Frontal cortex (tissue), 4 donors: ENCODE results near the gene UMOD. TPM values are rescaled to one million over a fixed set of nuclear protein-coding genes. Genes with fewer than 3 reads are reported as not detected.
A peak's percentile ranks its signal among the peaks of the same experiment; 100 is the strongest.

Experiments
- DNase-seq, 2 donors: peaks; one replicate each; pipeline ENCODE4 v3.0.0; 2012; ENCODE audit warnings: low spot score in 2 of 2
- FAIRE-seq: peaks from 2 replicates; lab custom pipeline; 2012; peaks lifted over from hg19 to GRCh38; lab: Jason Lieb, UNC
- total RNA-seq: library from RNA; depleted of rRNA; stranded (reverse); fragments of >200 nt; gene quantifications from one replicate; pipeline ENCODE4 v1.2.3, GENCODE V29; 2014
- donor health status: control.
- donor health status: control.
- donor health status: control.

Gene UMOD
- not detected for total RNA-seq

GRCh38 chr16:20352615-20353014 is at the start of gene UMOD:
UMOD (minus strand) TSS chr16:20352715; CDS start chr16:20350737, 1,978 bp downstream.
- FAIRE-seq (no peak), DNase-seq (no peak)

- FAIRE-seq (no peak), DNase-seq (no peak)
Measured at GRCh38 chr16:20401475-20402016, 49.0 kb upstream of the UMOD start.

GRCh38 chr16:20401066-20401465 is 48.6 kb upstream of the UMOD start:
- FAIRE-seq, result no peak

GRCh38 chr16:20399185-20399584 is 46.7 kb upstream of the UMOD start:
- DNase-seq (no peak), FAIRE-seq (no peak)

More at GRCh38 chr16:20401066-20401465, 48.6 kb upstream of the UMOD start:
- no peak for DNase-seq

GRCh38 chr16:20398603-20399002 is 46.1 kb upstream of the UMOD start:
- no peak for DNase-seq
- no peak for FAIRE-seq

- DNase-seq (no peak), FAIRE-seq (no peak)
Measured at GRCh38 chr16:20397468-20398074, 45.1 kb upstream of the UMOD start.

GRCh38 chr16:20396846-20397467 is 44.4 kb upstream of the UMOD start:
- FAIRE-seq (no peak), DNase-seq (no peak)

GRCh38 chr16:20395946-20396345 is 43.4 kb upstream of the UMOD start:
- no peak for DNase-seq
- FAIRE-seq, result no peak

- FAIRE-seq (no peak), DNase-seq (no peak)
Measured at GRCh38 chr16:20393801-20394577, 41.5 kb upstream of the UMOD start.

GRCh38 chr16:20391045-20391444 is 38.5 kb upstream of the UMOD start:
- no peak for DNase-seq
- no peak for FAIRE-seq

GRCh38 chr16:20388854-20389253 is 36.3 kb upstream of the UMOD start:
- FAIRE-seq, result no peak
- no peak for DNase-seq

GRCh38 chr16:20387978-20388377 is 35.5 kb upstream of the UMOD start:
- DNase-seq, result no peak
- no peak for FAIRE-seq

GRCh38 chr16:20385844-20386832 is 33.6 kb upstream of the UMOD start:
- DNase-seq, result peak in 1 of 2 donors; percentile 54
- FAIRE-seq, result peak; percentile 17

GRCh38 chr16:20383106-20384029 is 30.9 kb upstream of the UMOD start:
- FAIRE-seq, result no peak
- peak; percentile 14 to 54 for DNase-seq

GRCh38 chr16:20382202-20382948 is 29.9 kb upstream of the UMOD start:
- no peak for DNase-seq
- no peak for FAIRE-seq

- FAIRE-seq (no peak), DNase-seq (no peak)
Measured at GRCh38 chr16:20380782-20381181, 28.3 kb upstream of the UMOD start.

- FAIRE-seq (no peak), DNase-seq (no peak)
Measured at GRCh38 chr16:20377181-20377580, 24.7 kb upstream of the UMOD start.

- no peak for DNase-seq
- FAIRE-seq, result no peak
Measured at GRCh38 chr16:20372701-20373100, 20.2 kb upstream of the UMOD start.
